Progenitor cell of endocrine pancreas (in vitro differentiated cells): Measurements from ENCODE around the gene KCNK17. TPM values are rescaled to one million over a fixed set of nuclear protein-coding genes. Genes with fewer than 3 reads are reported as not detected.

Experiments used
- DNase-seq: peaks from one replicate; pipeline ENCODE4 v3.0.0; 2021; ENCODE audit warnings: low spot score; ENCODE audit not compliant: unreplicated experiment
- H3K27ac Mint-ChIP-seq: 2 replicates; pipeline ENCODE4 v1.8.0; 2021; ENCODE audit warnings: mild to moderate bottlenecking, moderate library complexity, mixed read lengths
- H3K27me3 Mint-ChIP-seq: 2 replicates; pipeline ENCODE4 v1.8.0; 2021; ENCODE audit warnings: mixed read lengths
- H3K36me3 Mint-ChIP-seq: 2 replicates; pipeline ENCODE4 v1.8.0; 2022; ENCODE audit warnings: mixed read lengths; ENCODE audit not compliant: insufficient read depth
- H3K4me1 Mint-ChIP-seq: 2 replicates; pipeline ENCODE4 v1.8.0; 2021; ENCODE audit warnings: low read depth, mixed read lengths
- H3K4me3 Mint-ChIP-seq: 2 replicates; pipeline ENCODE4 v1.8.0; 2021; ENCODE audit warnings: low read depth, mild to moderate bottlenecking, moderate library complexity, mixed read lengths
- H3K9me3 Mint-ChIP-seq: 2 replicates; pipeline ENCODE4 v1.8.0; 2021; ENCODE audit warnings: low read depth, mixed read lengths
- total RNA-seq: library from RNA; stranded (reverse); gene quantifications from 2 replicates; pipeline ENCODE4 v1.2.1, GENCODE V29; 2021
- TF ChIP-seq, protein P1 (sequence below): fragments of 200-600 bp; sonication (generic); IDR thresholded peaks from one replicate; pipeline ENCODE4 v1.5.0; 2021; ENCODE audit warnings: antibody characterized with exemption, mild to moderate bottlenecking; ENCODE audit not compliant: unreplicated experiment

Gene KCNK17
- total RNA-seq, 1 donor from 2014 or later, result 11.2 TPM

- Mint-ChIP-seq H3K4me3 (no peak overlapping the region), H3K27me3 (peaks cover 72% of the 10 kb centered on the region), H3K9me3 (no peaks in the 10 kb centered on the region), H3K4me1 (peaks cover 8% of the 10 kb centered on the region), H3K36me3 (no peaks in the 10 kb centered on the region), H3K27ac (no peak overlapping the region)
- TF ChIP-seq, protein P1, sequence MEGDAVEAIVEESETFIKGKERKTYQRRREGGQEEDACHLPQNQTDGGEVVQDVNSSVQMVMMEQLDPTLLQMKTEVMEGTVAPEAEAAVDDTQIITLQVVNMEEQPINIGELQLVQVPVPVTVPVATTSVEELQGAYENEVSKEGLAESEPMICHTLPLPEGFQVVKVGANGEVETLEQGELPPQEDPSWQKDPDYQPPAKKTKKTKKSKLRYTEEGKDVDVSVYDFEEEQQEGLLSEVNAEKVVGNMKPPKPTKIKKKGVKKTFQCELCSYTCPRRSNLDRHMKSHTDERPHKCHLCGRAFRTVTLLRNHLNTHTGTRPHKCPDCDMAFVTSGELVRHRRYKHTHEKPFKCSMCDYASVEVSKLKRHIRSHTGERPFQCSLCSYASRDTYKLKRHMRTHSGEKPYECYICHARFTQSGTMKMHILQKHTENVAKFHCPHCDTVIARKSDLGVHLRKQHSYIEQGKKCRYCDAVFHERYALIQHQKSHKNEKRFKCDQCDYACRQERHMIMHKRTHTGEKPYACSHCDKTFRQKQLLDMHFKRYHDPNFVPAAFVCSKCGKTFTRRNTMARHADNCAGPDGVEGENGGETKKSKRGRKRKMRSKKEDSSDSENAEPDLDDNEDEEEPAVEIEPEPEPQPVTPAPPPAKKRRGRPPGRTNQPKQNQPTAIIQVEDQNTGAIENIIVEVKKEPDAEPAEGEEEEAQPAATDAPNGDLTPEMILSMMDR, result no peak
- DNase-seq, result no peak
These were observed 19.6 kb upstream of the KCNK17 start for GRCh38 chr6:39333644-39334438.

DNA sequence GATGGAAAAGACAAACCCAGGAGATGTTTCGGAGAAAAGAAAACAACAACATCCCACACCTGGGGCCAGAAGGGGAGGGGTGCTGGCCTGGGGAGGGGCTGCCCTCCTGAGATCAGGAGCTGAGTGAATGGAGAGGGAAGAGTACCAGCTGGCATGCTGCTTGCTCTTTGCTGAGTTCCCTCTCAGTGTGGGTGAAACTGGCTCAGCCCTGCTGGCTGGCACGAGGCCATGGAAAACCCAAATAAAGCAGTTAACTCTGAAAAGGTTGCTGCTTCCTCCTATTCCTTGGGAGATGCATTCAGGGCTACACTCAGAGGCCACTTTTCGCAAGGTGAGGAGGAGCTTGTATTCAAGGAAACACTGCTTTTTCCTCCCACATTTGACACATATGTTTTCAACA, 16.3 kb upstream of the KCNK17 start:
- H3K4me1 Mint-ChIP-seq, result peaks cover 24% of the 10 kb centered on the region
- H3K4me3 Mint-ChIP-seq, result no peak overlapping the region
- peaks cover 71% of the 10 kb centered on the region for H3K27me3 Mint-ChIP-seq
- no peak overlapping the region for H3K27ac Mint-ChIP-seq
- TF ChIP-seq, protein P1, result no peak
- no peak for DNase-seq
- H3K36me3 Mint-ChIP-seq, result no peaks in the 10 kb centered on the region
- no peaks in the 10 kb centered on the region for H3K9me3 Mint-ChIP-seq

- H3K4me3 Mint-ChIP-seq, result no peak overlapping the region
- no peak for DNase-seq
- no peak overlapping the region for H3K27ac Mint-ChIP-seq
- no peaks in the 10 kb centered on the region for H3K36me3 Mint-ChIP-seq
- H3K27me3 Mint-ChIP-seq, result peaks cover 73% of the 10 kb centered on the region
- TF ChIP-seq, protein P1, result no peak
- no peaks in the 10 kb centered on the region for H3K9me3 Mint-ChIP-seq
- H3K4me1 Mint-ChIP-seq, result peaks cover 26% of the 10 kb centered on the region
These were observed 15.8 kb upstream of the KCNK17 start for GRCh38 chr6:39330057-39330456.

GRCh38 chr6:39328066-39328465, 13.8 kb upstream of the KCNK17 start:
- Mint-ChIP-seq H3K27me3 (peaks cover 71% of the 10 kb centered on the region), H3K4me1 (peaks cover 26% of the 10 kb centered on the region), H3K27ac (peak overlapping the region; percentile 67), H3K4me3 (no peak overlapping the region), H3K9me3 (no peaks in the 10 kb centered on the region), H3K36me3 (no peaks in the 10 kb centered on the region)
- TF ChIP-seq, protein P1, result no peak
- no peak for DNase-seq

DNA sequence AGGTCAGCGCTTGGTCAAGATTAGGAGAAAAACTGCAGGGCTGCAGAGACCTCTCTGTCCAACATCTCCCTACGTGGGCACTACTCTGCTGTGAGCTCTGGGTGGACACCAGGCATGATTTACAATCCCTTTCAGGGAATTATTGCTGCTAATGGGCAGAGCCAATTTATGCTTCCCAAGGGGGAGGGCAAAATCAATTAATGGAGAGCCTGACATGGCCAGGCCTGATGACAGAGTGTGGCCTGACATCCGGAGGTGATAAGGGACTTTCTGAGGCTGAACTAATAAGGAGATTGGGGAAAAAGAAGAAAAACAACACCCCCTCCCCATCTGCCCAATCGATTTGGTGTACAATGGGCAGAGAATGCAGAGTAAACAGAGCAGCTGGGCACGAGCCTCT, 13.3 kb upstream of the KCNK17 start:
- Mint-ChIP-seq H3K4me1 (peaks cover 30% of the 10 kb centered on the region), H3K27me3 (peaks cover 66% of the 10 kb centered on the region), H3K36me3 (no peaks in the 10 kb centered on the region), H3K9me3 (no peaks in the 10 kb centered on the region), H3K27ac (peak overlapping the region; percentile 46), H3K4me3 (no peak overlapping the region)
- TF ChIP-seq, protein P1, result no peak
- DNase-seq, result no peak
